KG1 (cell line): ENCODE data around the gene PLEK2.

ENCODE experiments used
- DNase-seq: peaks from one replicate; lab custom pipeline; 2025; lab: John Stamatoyannopoulos, UW

PLEK2 gene

GRCh38 chr14:67397536-67397935 lies 14.4 kb downstream of the PLEK2 start:
- no peak for DNase-seq

GRCh38 chr14:67396381-67396970 lies 15.5 kb downstream of the PLEK2 start:
- DNase-seq, result no peak

GRCh38 chr14:67395876-67396189 lies 16.1 kb downstream of the PLEK2 start:
- no peak for DNase-seq

GRCh38 chr14:67395086-67395875 lies 16.7 kb downstream of the PLEK2 start:
- no peak for DNase-seq

- no peak for DNase-seq
Observed at GRCh38 chr14:67393689-67394088, 18.3 kb downstream of the PLEK2 start.

GRCh38 chr14:67392800-67393199 lies 19.2 kb downstream of the PLEK2 start:
- no peak for DNase-seq

- no peak for DNase-seq
Observed at GRCh38 chr14:67392123-67392522, 19.8 kb downstream of the PLEK2 start.

- no peak for DNase-seq
Observed at GRCh38 chr14:67391268-67391667, 20.7 kb downstream of the PLEK2 start.

GRCh38 chr14:67389811-67390534 lies 22.0 kb downstream of the PLEK2 start:
- DNase-seq, result no peak

GRCh38 chr14:67389275-67389674 lies 22.7 kb downstream of the PLEK2 start:
- DNase-seq, result no peak

GRCh38 chr14:67387195-67387594 lies 24.8 kb downstream of the PLEK2 start:
- DNase-seq, result no peak

- no peak for DNase-seq
Observed at GRCh38 chr14:67385618-67386017, 26.3 kb downstream of the PLEK2 start.

GRCh38 chr14:67385120-67385519 lies 26.8 kb downstream of the PLEK2 start:
- DNase-seq, result no peak

GRCh38 chr14:67377916-67378315 lies 34.0 kb downstream of the PLEK2 start:
- DNase-seq, result no peak

GRCh38 chr14:67373347-67373746 lies 38.6 kb downstream of the PLEK2 start:
- DNase-seq, result no peak

- DNase-seq, result no peak
Observed at GRCh38 chr14:67372833-67373232, 39.1 kb downstream of the PLEK2 start.

- no peak for DNase-seq
Observed at GRCh38 chr14:67371247-67372148, 40.5 kb downstream of the PLEK2 start.

- DNase-seq, result no peak
Observed at GRCh38 chr14:67370830-67371229, 41.1 kb downstream of the PLEK2 start.

- DNase-seq, result no peak
Observed at GRCh38 chr14:67365476-67365875, 46.5 kb downstream of the PLEK2 start.

- no peak for DNase-seq
Observed at GRCh38 chr14:67360470-67361206, 51.3 kb downstream of the PLEK2 start.

GRCh38 chr14:67359775-67360469 lies 52.0 kb downstream of the PLEK2 start, which contains the start of the genes ATP6V1D and EIF2S1:
Gene ATP6V1D, minus strand, starts transcription at chr14:67359804. Its CDS starts 106 bp downstream, at chr14:67359698.
Gene EIF2S1, plus strand, starts transcription at chr14:67360328. Its CDS starts 4,440 bp downstream, at chr14:67364768.
- DNase-seq, result peak; percentile 98
